Measurements from ENCODE around the gene SLIT3. TPM values are rescaled to one million over a fixed set of nuclear protein-coding genes. Genes with fewer than 3 reads are reported as not detected.

The SLIT3 gene
- total and polyA plus RNA-seq, 2 donors (not counting 3 experiments of a cell fraction or from before 2014, with no cell fraction given) = 0.90 to 1.0 TPM

DNA sequence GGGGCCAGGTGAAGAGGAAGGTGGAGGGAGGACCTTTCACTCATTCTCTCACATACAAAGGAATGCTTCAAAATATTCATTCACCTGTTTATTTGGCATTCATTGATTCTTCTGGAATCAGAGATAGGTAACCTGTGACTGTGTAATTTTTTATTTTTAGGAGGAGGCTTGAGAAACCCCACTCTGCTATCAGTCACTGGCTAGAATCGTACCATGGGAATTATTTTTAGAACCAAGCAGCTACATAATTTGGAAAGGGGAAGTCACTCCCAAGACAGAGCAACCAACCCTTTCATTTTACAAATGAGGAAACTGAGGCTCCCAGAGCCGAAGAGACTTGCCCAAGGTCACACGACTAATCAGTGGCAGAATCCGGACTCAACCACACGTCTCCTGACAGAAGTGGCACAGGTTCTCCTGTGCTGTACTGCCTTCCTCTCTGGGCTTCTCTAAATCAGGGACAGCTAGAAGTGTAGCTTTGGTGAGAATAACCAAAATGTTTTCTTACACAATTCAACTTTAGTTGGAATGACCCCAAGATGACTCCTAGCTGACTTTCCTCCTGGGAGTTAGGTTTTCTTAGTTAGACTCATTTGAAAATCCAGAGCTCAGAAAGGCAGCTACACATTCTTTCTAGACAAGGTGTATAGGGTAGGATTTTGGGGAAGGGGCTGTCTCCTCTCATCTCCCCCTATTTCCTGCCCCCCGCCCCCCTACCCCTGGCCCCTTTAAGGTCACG is 457.5 kb downstream of the SLIT3 start:
- DNase-seq (ENCODE audit: low read depth, low spot score) (no peak), FAIRE-seq (no peak)
- no peak overlapping the region for H3K4me3 ChIP-seq (replicated peaks in 1 of 3; ENCODE audit: insufficient read depth in 1 of 3, low read depth in 1 of 3, low read length in 3 of 3)
- POLR2A ChIA-PET = no interaction called here
- H3K4me2 ChIP-seq (ENCODE audit: insufficient read depth, low read length) = no peak overlapping the region
- no peaks in the 10 kb centered on the region for H4K20me1 ChIP-seq (replicated peaks; ENCODE audit: control insufficient read depth, extremely low read depth, insufficient read depth, low read length)
- no peaks in the 10 kb centered on the region for H3K36me3 ChIP-seq (ENCODE audit: control insufficient read depth in 2 of 2, extremely low read depth in 1 of 2, insufficient read depth in 2 of 2, low read length in 2 of 2)
- H3K9me1 ChIP-seq (replicated peaks; ENCODE audit: control insufficient read depth, extremely low read depth, insufficient read depth, low read length) = no peaks in the 10 kb centered on the region
- no peak overlapping the region for H3K9ac ChIP-seq (replicated peaks; ENCODE audit: extremely low read depth, insufficient read depth, low read length)
- H3K9me3 ChIP-seq (replicated peaks; ENCODE audit: control insufficient read depth, insufficient read depth, low read length) = no peaks in the 10 kb centered on the region
- no peak overlapping the region for H2AFZ ChIP-seq (ENCODE audit: low read depth, low read length)
- no peaks in the 10 kb centered on the region for H3K4me1 ChIP-seq (ENCODE audit: control insufficient read depth, extremely low read depth, insufficient read depth, low read length)
- BruUV-seq (replicated peaks) = no TSS peak
- no peak overlapping the region for H3K27ac ChIP-seq (ENCODE audit: insufficient read depth, low read depth, low read length)
- TF ChIP-seq GATA2 (IDR thresholded peaks at IDR 0.05; ENCODE audit: insufficient read depth, insufficient read length, low read depth, low read length) (no peak), JUN (IDR thresholded peaks at IDR 0.05; ENCODE audit: borderline replicate concordance, insufficient read depth, insufficient read length, low read depth) (no peak), FOS (IDR thresholded peaks at IDR 0.05; ENCODE audit: borderline replicate concordance, insufficient read depth, low read length) (no peak)
- CTCF ChIA-PET = no interaction called here
- H3K27me3 ChIP-seq (ENCODE audit: control insufficient read depth in 2 of 2, insufficient read depth in 2 of 2, low read length in 2 of 2) = no peaks in the 10 kb centered on the region
- intact Hi-C loops (cut with micrococcal nuclease) (no loop called here), dilution Hi-C loops (cut with MboI; ENCODE audit: extremely low pct_ligation_motif_present, low sequenced_read_pairs) (no loop called here)
- H3K79me2 ChIP-seq (ENCODE audit: control insufficient read depth, insufficient read depth, low read length) = no peaks in the 10 kb centered on the region

DNA sequence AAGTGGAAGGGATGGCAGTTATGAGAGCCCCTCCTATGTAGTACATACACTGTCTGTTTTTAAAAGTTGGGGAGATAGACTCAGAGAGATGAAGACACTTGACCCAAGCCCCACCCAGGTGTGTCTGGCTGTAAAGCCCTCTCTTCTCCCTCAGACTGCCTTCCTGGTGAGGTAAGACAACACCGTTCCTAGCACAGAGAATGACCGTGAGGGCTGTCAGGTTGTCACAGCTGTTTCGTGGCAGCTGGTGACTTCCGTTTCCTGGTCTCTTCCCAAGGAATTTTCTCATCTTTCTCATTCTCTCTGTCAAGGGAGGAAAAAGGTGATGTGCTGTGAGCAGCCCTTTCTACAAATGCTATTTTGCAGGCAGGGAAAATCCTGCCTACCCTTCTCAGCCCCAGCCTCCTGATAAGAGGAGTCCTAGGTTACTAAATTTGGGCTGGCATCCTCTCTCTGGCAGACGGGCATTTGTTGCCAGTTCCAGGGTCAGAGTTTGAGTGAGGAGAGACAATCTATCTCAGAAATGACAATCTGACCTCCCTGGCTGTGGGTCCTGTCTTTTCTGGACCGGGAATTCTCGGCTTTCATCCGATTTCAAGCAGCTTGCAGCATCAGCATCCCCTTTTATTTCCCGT is 458.3 kb downstream of the SLIT3 start:
- H3K27ac ChIP-seq (ENCODE audit: insufficient read depth, low read depth, low read length) = no peak overlapping the region
- no peaks in the 10 kb centered on the region for H3K27me3 ChIP-seq (ENCODE audit: control insufficient read depth in 2 of 2, insufficient read depth in 2 of 2, low read length in 2 of 2)
- TF ChIP-seq, protein P1, sequence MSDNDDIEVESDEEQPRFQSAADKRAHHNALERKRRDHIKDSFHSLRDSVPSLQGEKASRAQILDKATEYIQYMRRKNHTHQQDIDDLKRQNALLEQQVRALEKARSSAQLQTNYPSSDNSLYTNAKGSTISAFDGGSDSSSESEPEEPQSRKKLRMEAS (IDR thresholded peaks at IDR 0.05; ENCODE audit: insufficient read depth, insufficient read length) = no peak
- TF ChIP-seq FOS (IDR thresholded peaks at IDR 0.05; ENCODE audit: borderline replicate concordance, insufficient read depth, low read length) = no peak
- no peak for TF ChIP-seq JUN (IDR thresholded peaks at IDR 0.05; ENCODE audit: borderline replicate concordance, insufficient read depth, insufficient read length, low read depth)
- H4K20me1 ChIP-seq (replicated peaks; ENCODE audit: control insufficient read depth, extremely low read depth, insufficient read depth, low read length) = no peaks in the 10 kb centered on the region
- H3K79me2 ChIP-seq (ENCODE audit: control insufficient read depth, insufficient read depth, low read length) = no peaks in the 10 kb centered on the region
- no peak for DNase-seq (ENCODE audit: low read depth, low spot score)
- no peak for FAIRE-seq
- H3K9me1 ChIP-seq (replicated peaks; ENCODE audit: control insufficient read depth, extremely low read depth, insufficient read depth, low read length) = no peaks in the 10 kb centered on the region
- H2AFZ ChIP-seq (ENCODE audit: low read depth, low read length) = no peak overlapping the region
- no peaks in the 10 kb centered on the region for H3K9me3 ChIP-seq (replicated peaks; ENCODE audit: control insufficient read depth, insufficient read depth, low read length)
- no TSS peak for BruUV-seq (replicated peaks)
- H3K9ac ChIP-seq (replicated peaks; ENCODE audit: extremely low read depth, insufficient read depth, low read length) = no peak overlapping the region
- H3K4me3 ChIP-seq (replicated peaks in 1 of 3; ENCODE audit: insufficient read depth in 1 of 3, low read depth in 1 of 3, low read length in 3 of 3) = no peak overlapping the region
- no peaks in the 10 kb centered on the region for H3K4me1 ChIP-seq (ENCODE audit: control insufficient read depth, extremely low read depth, insufficient read depth, low read length)
- ChIA-PET CTCF (no interaction called here), POLR2A (no interaction called here)
- dilution Hi-C loops (cut with MboI; ENCODE audit: extremely low pct_ligation_motif_present, low sequenced_read_pairs) (no loop called here), intact Hi-C loops (cut with micrococcal nuclease) (no loop called here)
- H3K36me3 ChIP-seq (ENCODE audit: control insufficient read depth in 2 of 2, extremely low read depth in 1 of 2, insufficient read depth in 2 of 2, low read length in 2 of 2) = no peaks in the 10 kb centered on the region
- H3K4me2 ChIP-seq (ENCODE audit: insufficient read depth, low read length) = no peak overlapping the region
